NCI-H2196 (cell line): Measurements from ENCODE around the gene NAT16.
"Not testable (repeated sequence)": the region's sequence is repeated elsewhere in the genome, so short reads cannot be mapped to it uniquely, and the experiment has no call there.

Experiments used
- DNase-seq: peaks from one replicate; lab custom pipeline; 2025; ENCODE audit not compliant: unreplicated experiment; lab: John Stamatoyannopoulos, UW

NAT16 gene

DNA sequence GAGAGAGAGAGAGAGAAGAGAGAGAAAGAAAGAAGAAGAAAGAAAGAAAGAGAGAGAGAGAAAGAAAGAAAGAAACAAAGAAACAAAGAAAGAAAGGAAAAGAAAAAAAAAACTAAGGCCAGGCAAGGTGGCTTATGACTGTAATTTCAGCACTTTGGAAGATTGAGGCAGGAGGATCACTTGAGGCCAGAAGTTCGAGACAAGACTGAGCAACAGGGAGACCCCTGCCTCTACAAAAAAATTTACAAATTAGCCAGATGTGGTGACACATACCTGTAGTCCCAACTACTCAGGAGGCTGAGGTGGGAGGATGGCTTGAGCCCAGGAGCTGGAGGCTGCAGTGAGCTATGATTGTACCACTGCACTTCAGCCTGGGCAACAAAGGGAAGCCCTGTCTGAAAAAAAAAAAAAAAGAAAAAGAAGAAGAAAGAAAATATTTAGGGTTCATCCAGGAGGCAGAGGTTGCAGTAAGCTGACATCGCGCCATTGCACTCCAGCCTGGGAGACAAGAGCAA is 50.4 kb downstream of the NAT16 start:
- DNase-seq: no peak

DNA sequence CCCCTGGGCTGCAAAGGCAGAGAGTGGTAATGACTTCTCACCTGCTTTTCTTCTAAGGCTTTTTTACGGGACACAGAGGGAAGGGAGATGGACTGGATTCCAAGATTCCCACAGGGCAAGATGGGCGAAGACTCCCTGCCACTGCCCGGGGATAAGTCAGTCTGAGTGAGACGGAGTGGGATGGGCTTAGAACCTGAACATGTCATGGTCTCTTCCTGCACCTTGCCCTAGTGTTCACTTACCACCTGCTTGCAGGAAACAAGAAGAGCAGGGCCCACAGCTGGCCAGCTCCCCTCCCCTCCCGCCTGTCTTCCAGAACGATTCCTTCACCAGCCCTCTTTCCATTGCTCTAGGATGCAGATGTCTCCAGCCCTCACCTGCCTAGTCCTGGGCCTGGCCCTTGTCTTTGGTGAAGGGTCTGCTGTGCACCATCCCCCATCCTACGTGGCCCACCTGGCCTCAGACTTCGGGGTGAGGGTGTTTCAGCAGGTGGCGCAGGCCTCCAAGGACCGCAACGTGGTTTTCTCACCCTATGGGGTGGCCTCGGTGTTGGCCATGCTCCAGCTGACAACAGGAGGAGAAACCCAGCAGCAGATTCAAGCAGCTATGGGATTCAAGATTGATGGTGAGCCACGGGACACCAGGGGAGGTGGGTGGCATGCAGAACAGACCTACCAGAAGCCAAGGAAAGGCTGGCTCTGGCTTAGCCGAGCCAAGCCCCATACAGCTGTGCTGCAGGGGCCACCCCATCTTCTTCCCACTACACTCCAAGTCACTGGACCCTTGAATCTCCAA is 51.9 kb downstream of the NAT16 start:
- DNase-seq: no peak

DNA sequence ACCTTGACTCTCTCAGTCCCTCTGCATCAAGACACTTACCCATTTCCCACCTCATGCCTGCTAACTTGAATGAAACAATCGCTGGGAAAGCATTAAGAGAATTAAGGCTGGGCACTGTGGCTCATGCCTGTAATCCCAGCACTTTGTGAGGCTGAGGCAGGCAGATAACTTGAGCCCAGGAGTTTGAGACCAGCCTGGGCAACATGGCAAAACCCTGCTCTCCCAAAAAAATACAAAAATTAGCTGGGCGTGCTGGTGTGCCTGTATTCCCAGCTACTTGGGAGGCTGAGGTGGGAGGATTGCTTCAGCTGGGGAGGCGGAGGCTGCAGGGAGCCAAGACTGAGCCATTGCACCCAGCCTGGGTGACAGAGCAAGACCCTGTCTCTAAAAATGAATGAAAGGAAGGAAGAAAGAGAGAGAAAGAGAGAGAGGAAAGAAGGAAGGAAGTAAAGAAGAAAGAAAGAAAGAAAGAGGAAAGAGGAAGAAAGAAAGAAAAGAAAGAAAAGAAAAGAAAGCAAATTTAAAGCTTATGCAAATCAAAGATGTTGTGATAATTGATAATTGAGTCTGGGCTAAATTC is 52.5 kb downstream of the NAT16 start:
- no peak for DNase-seq

DNA sequence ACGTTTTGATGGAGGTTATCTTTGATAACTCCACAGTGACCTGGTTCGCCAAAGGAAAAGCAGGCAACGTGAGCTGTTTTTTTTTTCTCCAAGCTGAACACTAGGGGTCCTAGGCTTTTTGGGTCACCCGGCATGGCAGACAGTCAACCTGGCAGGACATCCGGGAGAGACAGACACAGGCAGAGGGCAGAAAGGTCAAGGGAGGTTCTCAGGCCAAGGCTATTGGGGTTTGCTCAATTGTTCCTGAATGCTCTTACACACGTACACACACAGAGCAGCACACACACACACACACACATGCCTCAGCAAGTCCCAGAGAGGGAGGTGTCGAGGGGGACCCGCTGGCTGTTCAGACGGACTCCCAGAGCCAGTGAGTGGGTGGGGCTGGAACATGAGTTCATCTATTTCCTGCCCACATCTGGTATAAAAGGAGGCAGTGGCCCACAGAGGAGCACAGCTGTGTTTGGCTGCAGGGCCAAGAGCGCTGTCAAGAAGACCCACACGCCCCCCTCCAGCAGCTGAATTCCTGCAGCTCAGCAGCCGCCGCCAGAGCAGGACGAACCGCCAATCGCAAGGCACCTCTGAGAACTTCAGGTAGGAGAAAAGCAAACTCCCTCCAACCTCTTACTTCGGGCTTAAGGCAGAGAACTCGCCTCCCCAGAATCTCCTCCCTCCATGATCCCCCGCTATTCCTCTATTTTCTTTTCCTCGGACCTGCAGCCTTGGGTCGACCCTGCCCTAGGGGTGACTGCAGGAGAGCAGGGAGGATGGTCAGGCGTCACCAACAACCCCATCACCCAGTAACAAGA is 53.2 kb downstream of the NAT16 start, which contains the start of gene SERPINE1:
TSS of gene SERPINE1 (plus strand) at position 454 of the 809 bp plus-strand sequence. CDS start 1,290 bp downstream, outside the sequence.
- peak; percentile 67 for DNase-seq

DNA sequence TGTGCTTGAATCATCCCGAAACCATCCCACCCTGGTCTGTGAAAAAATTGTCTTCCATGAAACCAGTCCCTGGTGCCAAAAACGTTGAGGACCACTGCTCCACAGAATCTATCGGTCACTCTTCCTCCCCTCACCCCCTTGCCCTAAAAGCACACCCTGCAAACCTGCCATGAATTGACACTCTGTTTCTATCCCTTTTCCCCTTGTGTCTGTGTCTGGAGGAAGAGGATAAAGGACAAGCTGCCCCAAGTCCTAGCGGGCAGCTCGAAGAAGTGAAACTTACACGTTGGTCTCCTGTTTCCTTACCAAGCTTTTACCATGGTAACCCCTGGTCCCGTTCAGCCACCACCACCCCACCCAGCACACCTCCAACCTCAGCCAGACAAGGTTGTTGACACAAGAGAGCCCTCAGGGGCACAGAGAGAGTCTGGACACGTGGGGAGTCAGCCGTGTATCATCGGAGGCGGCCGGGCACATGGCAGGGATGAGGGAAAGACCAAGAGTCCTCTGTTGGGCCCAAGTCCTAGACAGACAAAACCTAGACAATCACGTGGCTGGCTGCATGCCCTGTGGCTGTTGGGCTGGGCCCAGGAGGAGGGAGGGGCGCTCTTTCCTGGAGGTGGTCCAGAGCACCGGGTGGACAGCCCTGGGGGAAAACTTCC is 54.0 kb downstream of the NAT16 start:
- peak; percentile 67 for DNase-seq

DNA sequence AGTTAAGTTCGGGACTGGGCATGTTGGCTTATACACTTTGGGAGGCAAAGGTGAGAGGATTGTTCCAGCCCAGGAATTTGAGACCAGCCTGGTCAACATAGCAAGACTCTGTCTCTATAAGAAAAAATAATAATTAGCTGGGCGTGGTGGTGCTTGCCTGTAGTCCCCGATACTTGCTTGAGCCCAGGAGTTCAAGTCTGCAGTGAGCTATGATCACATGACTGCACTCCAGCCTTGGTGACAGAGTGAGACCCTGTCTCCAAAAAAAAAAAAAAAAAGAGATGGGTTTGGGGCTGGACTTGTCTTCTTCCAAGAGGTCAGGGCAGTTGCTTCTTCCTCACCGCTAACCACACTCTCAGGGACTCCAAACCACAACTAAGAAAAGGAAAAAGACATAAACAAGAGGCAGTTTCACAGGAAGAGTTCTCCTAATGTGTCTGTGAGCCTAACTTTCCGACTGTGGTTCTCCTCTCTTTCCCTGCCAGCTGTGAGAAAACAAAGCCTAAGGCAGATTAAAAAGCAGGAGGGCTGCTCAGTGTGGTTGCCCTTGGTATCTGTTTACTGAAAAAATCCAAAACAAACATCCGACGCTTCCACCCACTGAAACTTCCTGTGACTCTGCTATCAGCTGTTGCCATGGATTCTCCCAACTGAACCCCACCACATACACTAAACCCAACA is 55.6 kb downstream of the NAT16 start:
- no peak for DNase-seq

DNA sequence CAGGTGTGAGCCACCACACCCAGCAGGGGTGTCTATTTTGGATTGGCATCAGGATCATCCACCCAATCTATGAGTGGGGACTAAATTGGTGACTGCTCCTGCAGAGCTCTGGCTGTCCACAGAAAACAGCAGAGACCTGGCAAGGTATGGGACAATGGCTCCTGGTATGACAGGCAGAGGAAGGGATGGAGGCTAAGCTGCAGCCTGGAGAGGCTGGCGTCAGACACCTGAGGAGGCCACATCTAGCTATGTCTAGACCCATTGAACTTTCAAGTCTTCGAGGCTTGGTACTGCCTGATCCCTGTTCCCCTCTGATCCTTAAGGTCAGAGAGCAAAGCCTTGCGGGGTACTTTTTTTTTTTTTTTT is 56.4 kb downstream of the NAT16 start:
- no peak for DNase-seq

DNA sequence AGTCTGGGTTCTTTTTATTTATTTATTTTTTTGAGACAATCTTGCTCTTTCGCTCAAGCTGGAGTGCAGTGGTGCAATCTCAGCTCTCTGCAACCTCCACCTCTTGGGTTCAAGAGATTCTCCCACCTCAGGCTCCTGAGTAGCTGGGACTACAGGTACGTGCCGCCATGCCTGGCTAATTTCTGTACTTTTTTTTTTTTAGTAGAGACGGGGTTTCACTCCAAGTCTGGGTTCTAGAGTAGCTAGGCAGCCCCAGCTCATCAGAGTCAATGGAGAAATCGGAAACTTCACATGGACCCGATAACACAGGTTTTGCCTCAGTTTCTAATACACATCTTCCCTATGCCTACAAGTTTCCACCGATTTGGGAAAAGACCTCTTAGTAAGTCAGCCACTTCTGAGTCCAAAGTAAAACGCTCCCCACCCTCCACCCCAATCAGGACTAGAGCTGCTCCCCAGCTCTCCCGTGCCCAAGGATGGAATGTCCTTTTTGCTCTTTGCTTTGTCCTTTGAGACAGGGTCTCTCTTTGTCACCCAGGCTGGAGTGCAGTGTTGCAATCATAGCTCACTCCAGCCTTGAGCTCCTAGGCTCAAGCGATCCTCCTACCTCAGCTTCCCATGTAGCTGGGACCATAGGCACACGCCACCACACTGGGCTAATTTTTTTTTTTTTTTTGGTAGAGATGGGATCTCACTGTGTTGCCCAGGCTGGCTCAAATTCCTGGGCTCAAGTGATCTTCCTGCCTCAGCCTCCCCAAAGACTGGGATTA is 57.0 kb downstream of the NAT16 start:
- DNase-seq: no peak

DNA sequence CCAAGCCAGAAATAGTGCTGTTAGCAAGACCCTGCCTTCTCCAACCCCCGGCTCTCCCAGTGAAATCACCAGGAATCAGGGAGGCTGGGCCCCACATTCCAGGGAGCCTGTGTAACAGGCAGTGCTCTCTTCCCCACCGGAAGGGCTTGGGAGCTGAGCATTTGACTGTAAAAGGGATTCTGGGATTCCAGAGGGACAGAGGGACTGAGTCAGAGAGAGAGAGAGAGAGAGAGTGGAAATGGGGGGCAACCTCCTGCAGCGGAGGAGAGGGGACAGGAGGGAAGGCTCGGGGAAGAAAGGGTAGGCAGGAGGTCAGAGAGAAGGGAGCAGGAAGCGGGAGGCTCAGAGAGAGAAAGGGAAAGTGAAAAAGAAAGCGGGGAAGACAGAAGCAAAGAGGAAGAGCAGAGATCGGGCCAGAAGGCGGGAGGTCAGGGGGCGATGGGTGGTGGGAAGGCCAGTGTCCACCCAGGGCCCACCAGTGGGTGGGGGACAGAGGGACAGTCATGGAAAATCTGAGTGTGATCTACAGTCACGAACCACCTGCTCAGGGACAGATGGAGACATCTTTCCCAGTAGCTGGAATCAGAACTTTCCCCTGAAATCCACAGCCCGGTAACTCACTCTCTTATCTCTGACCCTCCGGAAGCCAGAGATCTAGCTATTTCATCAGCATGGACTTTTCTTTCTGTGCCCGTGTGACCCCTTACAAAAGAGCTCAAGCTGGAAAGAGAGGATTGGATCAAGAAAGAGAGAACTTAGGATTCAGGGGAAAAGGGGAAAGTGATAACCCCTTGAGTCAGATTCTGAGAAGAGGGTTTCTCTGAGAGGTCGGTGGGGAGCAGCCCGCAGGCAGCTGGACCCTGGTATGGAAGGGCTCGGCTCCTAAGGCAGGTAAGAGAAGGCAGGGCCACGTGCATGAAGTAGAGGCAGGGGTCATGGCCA is 57.8 kb downstream of the NAT16 start:
- no peak for DNase-seq

DNA sequence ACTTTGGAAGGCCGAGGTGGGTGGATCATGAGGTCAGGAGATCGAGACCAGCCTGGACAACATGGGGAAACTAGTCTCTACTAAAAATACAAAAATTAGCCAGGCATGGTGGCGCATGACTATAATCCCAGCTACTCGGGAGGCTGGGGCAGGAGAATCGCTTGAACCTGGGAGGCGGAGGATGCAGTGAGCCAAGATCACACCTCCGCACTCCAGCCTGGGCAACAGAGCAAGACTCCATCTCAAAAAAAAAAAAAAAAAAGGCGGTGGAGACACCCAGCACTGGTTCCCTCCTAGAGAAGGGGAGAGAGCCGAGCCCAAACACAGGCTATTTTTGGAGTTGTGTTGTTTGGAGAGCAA is 58.5 kb downstream of the NAT16 start:
- DNase-seq: not testable (repeated sequence)
